Colonic mucosa (tissue), 4 donors: ENCODE measurements around the gene PPFIBP2. TPM values are rescaled to one million over a fixed set of nuclear protein-coding genes. Genes with fewer than 3 reads are reported as not detected.

Source experiments
- DNase-seq: peaks from one replicate; pipeline ENCODE4 v3.0.0-alpha.2; 2020
- H3K27ac ChIP-seq: fragments of 200-600 bp; one replicate; pipeline ENCODE4 v1.8.0; 2021
- H3K27me3 ChIP-seq: fragments of 200-600 bp; one replicate; pipeline ENCODE4 v1.8.0; 2021
- H3K36me3 ChIP-seq: fragments of 200-600 bp; one replicate; pipeline ENCODE4 v1.8.0; 2021
- H3K4me1 ChIP-seq: fragments of 200-600 bp; one replicate; pipeline ENCODE4 v1.8.0; 2021; ENCODE audit warnings: mild to moderate bottlenecking
- H3K4me3 ChIP-seq: fragments of 200-600 bp; one replicate; pipeline ENCODE4 v1.8.0; 2021
- H3K9ac ChIP-seq, 2 donors: one replicate each; pipeline ENCODE4 v1.7.0; 2013; ENCODE audit warnings: control low read depth in 2 of 2, low read depth in 2 of 2, low read length in 2 of 2
- H3K9me3 ChIP-seq: fragments of 200-600 bp; one replicate; pipeline ENCODE4 v1.8.0; 2021
- intact Hi-C: fragments of 100-400 bp; cut with DNase I; formaldehyde crosslinking; loops from one replicate; pipeline ENCODE4 v1.14.1; 2022
- total RNA-seq, 2 donors: library from RNA; stranded (reverse); fragmentation: NEBNext Ultra II Directional in 1 of 2; extraction: Animal tissue kit (Norgen Biotek cat#: 25700) in 1 of 2; gene quantifications; one replicate each; pipeline ENCODE4 v1.2.1, GENCODE V29; 2021
- TF ChIP-seq, protein P1 (sequence below): fragments of 200-600 bp; IDR thresholded peaks from one replicate; pipeline ENCODE4 v1.8.0; 2022; ENCODE audit warnings: antibody characterized with exemption, mild to moderate bottlenecking
- donor health status: healthy.
- donor health status: DM: no; HTN: no; CAD: no.
- donor health status: DM: no; HTN: no; CAD: no.

PPFIBP2 gene
- total RNA-seq, 2 donors from 2014 or later: 54.0 to 67.9 TPM

DNA sequence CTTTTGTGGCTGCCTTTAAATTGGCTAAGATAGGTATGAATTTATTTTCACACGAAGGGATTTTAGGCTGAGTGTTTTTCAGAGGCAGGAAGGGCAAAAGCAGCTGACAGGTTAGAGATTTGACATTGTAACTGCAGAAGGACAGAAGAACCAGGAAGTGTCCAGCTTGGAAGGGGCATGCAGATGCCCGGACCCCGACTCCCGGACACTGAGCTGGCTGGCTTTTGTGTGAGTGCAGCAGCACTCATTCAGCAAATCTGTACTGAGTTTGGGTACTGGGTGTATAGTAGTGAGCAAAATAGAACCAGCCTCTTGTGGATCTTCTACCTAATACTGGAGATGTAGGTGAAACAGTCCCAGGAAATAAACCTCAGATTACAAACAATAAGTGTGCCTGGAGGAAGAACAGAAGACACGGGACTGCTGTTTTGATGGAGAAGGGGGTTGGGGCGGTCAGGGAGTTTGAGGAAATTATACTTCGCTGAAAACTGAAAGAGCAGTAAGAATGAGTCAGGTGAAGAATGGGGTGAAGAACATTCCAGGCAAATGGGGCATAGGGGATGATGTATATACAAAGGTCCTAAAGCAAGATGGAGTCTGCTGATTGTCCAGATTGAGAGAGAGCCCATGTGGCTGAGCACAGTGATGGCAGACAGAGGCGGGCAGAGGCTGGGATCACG is 64.6 kb downstream of the PPFIBP2 start:
- intact Hi-C loops: no loop called here
- DNase-seq: no peak
- Histone ChIP-seq H3K27me3 (no peaks in the 10 kb centered on the region), H3K4me3 (no peak overlapping the region), H3K9me3 (no peaks in the 10 kb centered on the region), H3K36me3 (no peaks in the 10 kb centered on the region), H3K4me1 (peaks cover 22% of the 10 kb centered on the region), H3K27ac (peak overlapping the region; percentile 72), H3K9ac (peak overlapping the region in 1 of 2 donors; percentile 91)
- TF ChIP-seq, protein P1, sequence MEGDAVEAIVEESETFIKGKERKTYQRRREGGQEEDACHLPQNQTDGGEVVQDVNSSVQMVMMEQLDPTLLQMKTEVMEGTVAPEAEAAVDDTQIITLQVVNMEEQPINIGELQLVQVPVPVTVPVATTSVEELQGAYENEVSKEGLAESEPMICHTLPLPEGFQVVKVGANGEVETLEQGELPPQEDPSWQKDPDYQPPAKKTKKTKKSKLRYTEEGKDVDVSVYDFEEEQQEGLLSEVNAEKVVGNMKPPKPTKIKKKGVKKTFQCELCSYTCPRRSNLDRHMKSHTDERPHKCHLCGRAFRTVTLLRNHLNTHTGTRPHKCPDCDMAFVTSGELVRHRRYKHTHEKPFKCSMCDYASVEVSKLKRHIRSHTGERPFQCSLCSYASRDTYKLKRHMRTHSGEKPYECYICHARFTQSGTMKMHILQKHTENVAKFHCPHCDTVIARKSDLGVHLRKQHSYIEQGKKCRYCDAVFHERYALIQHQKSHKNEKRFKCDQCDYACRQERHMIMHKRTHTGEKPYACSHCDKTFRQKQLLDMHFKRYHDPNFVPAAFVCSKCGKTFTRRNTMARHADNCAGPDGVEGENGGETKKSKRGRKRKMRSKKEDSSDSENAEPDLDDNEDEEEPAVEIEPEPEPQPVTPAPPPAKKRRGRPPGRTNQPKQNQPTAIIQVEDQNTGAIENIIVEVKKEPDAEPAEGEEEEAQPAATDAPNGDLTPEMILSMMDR: no peak

DNA sequence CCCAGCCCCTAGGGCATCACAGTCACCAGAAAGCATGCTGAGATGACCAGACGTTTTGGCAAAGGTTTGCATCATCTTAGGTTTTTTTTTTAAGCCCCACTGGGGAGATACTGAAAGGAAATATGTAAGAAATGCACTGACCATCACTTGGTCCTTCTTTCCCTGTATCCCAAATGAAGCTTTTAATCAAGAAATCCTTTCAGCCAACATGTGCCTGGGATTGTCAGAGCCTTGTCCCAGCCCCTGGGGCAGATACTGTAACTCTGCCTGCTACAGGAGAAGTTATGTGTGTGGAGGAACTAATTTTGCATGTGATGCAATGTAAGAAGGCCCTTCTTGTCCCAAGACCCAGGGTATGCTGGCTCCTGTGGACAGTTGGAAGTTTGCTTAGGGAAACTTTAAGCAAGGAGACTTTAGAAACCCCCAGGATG is 65.6 kb downstream of the PPFIBP2 start:
- Histone ChIP-seq H3K27ac (no peak overlapping the region), H3K27me3 (no peaks in the 10 kb centered on the region), H3K4me3 (no peak overlapping the region), H3K36me3 (no peaks in the 10 kb centered on the region), H3K9ac (peak overlapping the region in 1 of 2 donors; percentile 91), H3K9me3 (no peaks in the 10 kb centered on the region), H3K4me1 (peaks cover 15% of the 10 kb centered on the region)
- no peak for DNase-seq
- intact Hi-C loops: no loop called here
- TF ChIP-seq, protein P1: no peak

DNA sequence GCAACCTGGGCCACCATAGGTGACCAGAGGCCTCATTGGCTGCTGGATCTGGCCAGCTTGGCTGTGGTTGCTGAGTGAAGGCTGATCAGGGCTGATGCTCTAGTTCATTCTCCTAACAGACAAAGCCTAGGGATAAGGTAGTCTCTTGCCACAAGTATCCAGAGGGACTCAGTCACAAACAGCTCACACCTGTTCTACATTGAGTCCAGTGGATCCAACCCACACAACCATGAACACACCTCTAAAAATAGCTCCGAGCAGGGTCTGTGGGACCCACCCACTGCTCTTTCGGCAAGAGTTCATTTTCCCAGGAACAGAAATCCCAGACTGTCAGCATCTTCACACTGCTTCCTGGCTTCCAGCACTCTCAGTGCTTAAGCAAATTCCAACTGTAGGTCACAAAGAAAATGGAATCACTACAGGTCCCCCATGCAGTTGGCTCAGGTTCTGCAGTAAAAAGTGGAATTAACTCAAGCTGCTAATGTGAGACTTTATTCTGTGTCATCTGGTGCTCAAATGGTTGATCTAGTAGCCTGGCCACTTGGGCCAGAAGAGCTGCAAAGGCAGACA is 67.3 kb downstream of the PPFIBP2 start:
- peaks cover 3% of the 10 kb centered on the region for H3K4me1 ChIP-seq
- no peaks in the 10 kb centered on the region for H3K27me3 ChIP-seq
- H3K36me3 ChIP-seq: no peaks in the 10 kb centered on the region
- no peaks in the 10 kb centered on the region for H3K9me3 ChIP-seq
- H3K4me3 ChIP-seq: no peak overlapping the region
- H3K27ac ChIP-seq: no peak overlapping the region
- no peak overlapping the region for H3K9ac ChIP-seq
- DNase-seq: no peak
- TF ChIP-seq, protein P1: no peak
- intact Hi-C loops: no loop called here

DNA sequence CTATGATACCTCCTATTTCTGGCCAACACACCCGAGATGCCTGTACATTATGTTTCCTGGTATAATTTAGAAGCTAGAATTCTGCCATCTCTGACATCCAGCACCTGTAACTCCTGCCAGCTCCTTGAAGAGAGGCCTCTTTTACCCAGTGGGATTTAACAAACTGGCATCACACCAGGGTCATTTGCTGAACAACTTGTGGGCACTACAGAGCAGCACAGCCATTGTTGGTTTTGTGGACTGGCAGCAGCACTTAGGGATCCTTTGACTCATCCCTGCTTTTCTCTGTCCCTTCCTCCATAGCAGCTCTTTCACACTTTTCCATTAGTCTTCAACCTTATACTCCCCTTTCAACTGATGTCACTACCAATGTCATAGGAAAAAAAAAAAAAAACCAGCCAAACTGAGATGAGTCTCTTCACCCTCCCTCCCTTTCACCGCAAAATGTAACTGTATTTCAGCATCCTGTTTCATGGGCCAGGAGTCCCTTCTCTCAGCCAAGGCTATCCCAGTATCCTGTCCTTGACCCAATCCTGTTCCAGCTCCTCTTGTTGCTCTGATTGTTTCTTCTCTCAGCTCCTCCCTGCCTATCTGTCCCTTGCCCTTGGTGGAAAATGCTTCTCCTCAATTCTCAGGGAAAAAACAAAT is 68.7 kb downstream of the PPFIBP2 start:
- H3K9ac ChIP-seq: no peak overlapping the region
- no peaks in the 10 kb centered on the region for H3K36me3 ChIP-seq
- TF ChIP-seq, protein P1: no peak
- no peak overlapping the region for H3K27ac ChIP-seq
- H3K9me3 ChIP-seq: no peaks in the 10 kb centered on the region
- H3K4me3 ChIP-seq: no peak overlapping the region
- H3K27me3 ChIP-seq: no peaks in the 10 kb centered on the region
- no peaks in the 10 kb centered on the region for H3K4me1 ChIP-seq
- intact Hi-C loops: no loop called here
- DNase-seq: no peak

DNA sequence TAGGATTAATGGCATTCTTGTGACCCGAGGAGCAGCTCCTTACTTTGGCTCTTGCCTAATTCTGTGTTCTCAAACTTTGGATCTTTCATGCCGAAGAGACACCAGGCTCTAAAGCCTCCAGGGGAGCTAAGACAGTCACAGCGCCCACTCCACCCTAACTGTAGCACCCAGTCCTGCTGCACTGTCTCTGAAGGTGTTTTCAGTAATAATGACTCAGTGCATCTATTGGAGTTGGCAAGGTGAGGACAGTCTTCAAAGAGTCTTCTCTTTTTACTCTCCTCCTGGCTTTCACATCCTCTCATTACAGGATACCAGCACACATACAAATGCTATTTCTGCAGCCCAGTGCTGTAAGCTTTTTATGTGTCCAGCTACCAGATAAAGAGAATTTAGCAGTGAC is 69.4 kb downstream of the PPFIBP2 start:
- Histone ChIP-seq H3K4me3 (no peak overlapping the region), H3K27ac (no peak overlapping the region), H3K9ac (no peak overlapping the region), H3K36me3 (no peaks in the 10 kb centered on the region), H3K9me3 (no peaks in the 10 kb centered on the region), H3K4me1 (no peaks in the 10 kb centered on the region), H3K27me3 (no peaks in the 10 kb centered on the region)
- DNase-seq: no peak
- intact Hi-C loops: no loop called here
- TF ChIP-seq, protein P1: no peak
